ENCODE data around the gene AKT3.

Gene AKT3

GRCh38 chr1:243851257-243851756 lies 1.3 kb upstream of the AKT3 start:
- H3K23ac ChIP-seq (ENCODE audit: low read depth, low read length, poor library complexity), result peak overlapping the region; percentile 80
- peaks cover 0 to 9% of the 10 kb centered on the region in 2 donors for H3K9me3 ChIP-seq (replicated peaks in 1 of 2; ENCODE audit: control insufficient read depth in 2 of 2, insufficient read depth in 1 of 2, low read depth in 1 of 2, low read length in 2 of 2)
- H3K79me1 ChIP-seq (ENCODE audit: low read depth, low read length), result no peaks in the 10 kb centered on the region
- peaks cover 3 to 16% of the 10 kb centered on the region in 2 donors for H3K4me1 ChIP-seq (ENCODE audit: control insufficient read depth in 2 of 2, insufficient read depth in 1 of 2, low read depth in 1 of 2, low read length in 2 of 2)
- H2BK120ac ChIP-seq (ENCODE audit: low read depth, low read length), result no peak overlapping the region
- H2BK5ac ChIP-seq (ENCODE audit: low read length), result peak overlapping the region; percentile 99
- no peak for DNase-seq (ENCODE audit: low spot score)
- H3K9ac ChIP-seq (ENCODE audit: low read depth, low read length, poor library complexity), result peak overlapping the region; percentile 84
- no CpG with 5 or more reads among the region's 12 CpGs for WGBS, 2 donors (ENCODE audit: extremely low coverage in 2 of 2, insufficient read length in 2 of 2, insufficient replicate concordance in 1 of 2)
- no peak overlapping the region for H2BK12ac ChIP-seq (ENCODE audit: low read length)
- peak overlapping the region; percentile 64 to 84 for H3K4me3 ChIP-seq (ENCODE audit: low read length in 2 of 2)
- H4K91ac ChIP-seq (ENCODE audit: low read depth, low read length, poor library complexity), result no peak overlapping the region
- peak overlapping the region; percentile 94 for H3K27ac ChIP-seq (replicated peaks; ENCODE audit: low read length)
- peak overlapping the region; percentile 84 for H2AK5ac ChIP-seq (ENCODE audit: low read depth, low read length)
- no peak overlapping the region for H3K4ac ChIP-seq (ENCODE audit: low read length)
- no peak overlapping the region for H4K8ac ChIP-seq (ENCODE audit: low read depth, low read length)
- H3K27me3 ChIP-seq (ENCODE audit: control insufficient read depth in 3 of 3, insufficient read depth in 3 of 3, low read depth in 1 of 3, low read length in 3 of 3), result no peaks in the 10 kb centered on the region
- peak overlapping the region; percentile 81 for H3K4me2 ChIP-seq (ENCODE audit: insufficient read depth, low read length, poor library complexity, severe bottlenecking)
- H3K36me3 ChIP-seq (replicated peaks in 1 of 2; ENCODE audit: control insufficient read depth in 2 of 2, insufficient read depth in 2 of 2, low read length in 2 of 2), result no peaks in the 10 kb centered on the region
- peak overlapping the region; percentile 85 for H2BK15ac ChIP-seq (ENCODE audit: low read length)
- H3K14ac ChIP-seq (ENCODE audit: low read length), result peak overlapping the region; percentile 75
- peak overlapping the region; percentile 90 for H2AFZ ChIP-seq (ENCODE audit: low read length)
- H3K18ac ChIP-seq (ENCODE audit: low read length), result peak overlapping the region; percentile 97

- Histone ChIP-seq H3K4me1 (ENCODE audit: control insufficient read depth in 2 of 2, insufficient read depth in 1 of 2, low read depth in 1 of 2, low read length in 2 of 2) (peaks cover 1 to 16% of the 10 kb centered on the region in 2 donors), H3K79me1 (ENCODE audit: low read depth, low read length) (no peaks in the 10 kb centered on the region), H3K4me2 (ENCODE audit: insufficient read depth, low read length, poor library complexity, severe bottlenecking) (peak overlapping the region; percentile 81), H3K14ac (ENCODE audit: low read length) (peak overlapping the region; percentile 75), H3K36me3 (replicated peaks in 1 of 2; ENCODE audit: control insufficient read depth in 2 of 2, insufficient read depth in 2 of 2, low read length in 2 of 2) (no peaks in the 10 kb centered on the region), H2BK120ac (ENCODE audit: low read depth, low read length) (no peak overlapping the region), H3K4ac (ENCODE audit: low read length) (no peak overlapping the region), H3K23ac (ENCODE audit: low read depth, low read length, poor library complexity) (peak overlapping the region; percentile 80), H2BK5ac (ENCODE audit: low read length) (peak overlapping the region; percentile 99), H3K18ac (ENCODE audit: low read length) (peak overlapping the region; percentile 97), H3K9ac (ENCODE audit: low read depth, low read length, poor library complexity) (peak overlapping the region; percentile 84), H3K27ac (replicated peaks; ENCODE audit: low read length) (peak overlapping the region; percentile 94), H2AK5ac (ENCODE audit: low read depth, low read length) (peak overlapping the region; percentile 84), H2BK12ac (ENCODE audit: low read length) (no peak overlapping the region), H2BK15ac (ENCODE audit: low read length) (peak overlapping the region; percentile 85), H3K27me3 (ENCODE audit: control insufficient read depth in 3 of 3, insufficient read depth in 3 of 3, low read depth in 1 of 3, low read length in 3 of 3) (no peaks in the 10 kb centered on the region), H4K91ac (ENCODE audit: low read depth, low read length, poor library complexity) (no peak overlapping the region), H2AFZ (ENCODE audit: low read length) (peak overlapping the region; percentile 90), H3K9me3 (replicated peaks in 1 of 2; ENCODE audit: control insufficient read depth in 2 of 2, insufficient read depth in 1 of 2, low read depth in 1 of 2, low read length in 2 of 2) (peaks cover 0 to 9% of the 10 kb centered on the region in 2 donors), H4K8ac (ENCODE audit: low read depth, low read length) (peak overlapping the region; percentile 3), H3K4me3 (ENCODE audit: low read length in 2 of 2) (peak overlapping the region; percentile 64 to 84)
- WGBS, 2 donors (ENCODE audit: extremely low coverage in 2 of 2, insufficient read length in 2 of 2, insufficient replicate concordance in 1 of 2), result no CpG with 5 or more reads among the region's 92 CpGs
- DNase-seq (ENCODE audit: low spot score), result peak; percentile 73
Measured at GRCh38 chr1:243850452-243851256, 611 bp upstream of the AKT3 start.

- Histone ChIP-seq H3K18ac (ENCODE audit: low read length) (peak overlapping the region; percentile 93), H2BK12ac (ENCODE audit: low read length) (no peak overlapping the region), H2AFZ (ENCODE audit: low read length) (peak overlapping the region; percentile 90), H3K79me1 (ENCODE audit: low read depth, low read length) (no peaks in the 10 kb centered on the region), H3K4me1 (ENCODE audit: control insufficient read depth in 2 of 2, insufficient read depth in 1 of 2, low read depth in 1 of 2, low read length in 2 of 2) (peaks cover 0 to 16% of the 10 kb centered on the region in 2 donors), H3K4me3 (ENCODE audit: low read length in 2 of 2) (peak overlapping the region; percentile 64 to 98), H3K9me3 (replicated peaks in 1 of 2; ENCODE audit: control insufficient read depth in 2 of 2, insufficient read depth in 1 of 2, low read depth in 1 of 2, low read length in 2 of 2) (peaks cover 0 to 9% of the 10 kb centered on the region in 2 donors), H3K14ac (ENCODE audit: low read length) (peak overlapping the region; percentile 71), H3K9ac (ENCODE audit: low read depth, low read length, poor library complexity) (peak overlapping the region; percentile 93), H3K23ac (ENCODE audit: low read depth, low read length, poor library complexity) (no peak overlapping the region), H2BK120ac (ENCODE audit: low read depth, low read length) (peak overlapping the region; percentile 72), H2BK15ac (ENCODE audit: low read length) (peak overlapping the region; percentile 81), H4K8ac (ENCODE audit: low read depth, low read length) (no peak overlapping the region), H3K36me3 (replicated peaks in 1 of 2; ENCODE audit: control insufficient read depth in 2 of 2, insufficient read depth in 2 of 2, low read length in 2 of 2) (no peaks in the 10 kb centered on the region), H3K27me3 (ENCODE audit: control insufficient read depth in 3 of 3, insufficient read depth in 3 of 3, low read depth in 1 of 3, low read length in 3 of 3) (no peaks in the 10 kb centered on the region), H4K91ac (ENCODE audit: low read depth, low read length, poor library complexity) (no peak overlapping the region), H3K27ac (replicated peaks; ENCODE audit: low read length) (peak overlapping the region; percentile 89), H3K4me2 (ENCODE audit: insufficient read depth, low read length, poor library complexity, severe bottlenecking) (peak overlapping the region; percentile 75), H2AK5ac (ENCODE audit: low read depth, low read length) (peak overlapping the region; percentile 46), H2BK5ac (ENCODE audit: low read length) (no peak overlapping the region), H3K4ac (ENCODE audit: low read length) (no peak overlapping the region)
- no CpG with 5 or more reads among the region's 81 CpGs for WGBS, 2 donors (ENCODE audit: extremely low coverage in 2 of 2, insufficient read length in 2 of 2, insufficient replicate concordance in 1 of 2)
- DNase-seq (ENCODE audit: low spot score), result peak; percentile 42
Measured at GRCh38 chr1:243849421-243850201, 432 bp downstream of the AKT3 start.

All from neuronal stem cell (in vitro differentiated cells).